ENCODE measurements around the gene HOXA4.

HOXA4 gene

DNA sequence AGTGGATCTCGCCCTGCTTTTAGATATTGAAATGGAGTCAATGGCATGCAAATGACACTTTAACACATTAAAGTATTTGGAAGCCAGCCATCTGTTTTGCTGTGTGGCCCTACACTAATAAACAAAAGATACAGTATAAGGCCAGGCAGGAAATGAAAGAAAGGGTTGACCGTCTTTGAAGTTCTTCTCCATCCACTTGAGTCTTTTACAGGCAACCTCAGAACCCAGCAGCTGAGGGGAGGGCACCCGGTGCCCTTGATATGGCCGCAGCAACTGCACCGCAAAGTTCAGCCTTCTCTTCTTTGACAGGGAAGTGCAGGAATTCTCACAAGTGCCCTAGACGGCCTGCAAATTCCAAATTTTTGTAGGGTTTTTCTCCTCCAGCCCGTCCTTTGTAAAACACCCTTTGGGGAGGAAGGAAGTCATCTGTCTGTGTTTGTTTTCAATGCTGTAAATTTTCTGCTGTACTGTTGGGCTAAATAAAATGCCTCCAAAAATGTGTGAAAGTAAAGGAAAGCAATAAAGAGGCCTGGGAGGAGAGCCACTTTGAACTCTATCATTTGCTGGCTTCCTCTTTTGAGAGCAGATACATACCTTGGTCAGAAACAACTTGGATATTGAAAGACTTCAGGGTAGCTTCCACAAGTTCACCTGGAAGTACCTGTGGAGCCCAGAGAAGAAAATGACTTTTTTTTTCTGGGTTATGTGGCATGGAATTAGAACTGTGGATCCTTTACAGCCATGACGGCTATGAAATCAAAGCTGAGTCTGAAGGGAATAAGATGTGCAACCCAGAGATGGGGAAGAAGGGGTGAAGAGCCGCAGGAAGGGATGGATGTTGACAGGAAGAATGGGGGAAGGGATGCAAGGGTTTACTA is 38.4 kb downstream of the HOXA4 start:
- H3K9me2 ChIP-seq (replicated peaks; ENCODE audit: low read depth, low read length): no peaks in the 10 kb centered on the region
- H3K79me2 ChIP-seq (ENCODE audit: insufficient read depth, low read length): peaks cover 31% of the 10 kb centered on the region
- no peak for TF ChIP-seq EZH2phosphoT487 (IDR thresholded peaks at IDR 0.05; ENCODE audit: borderline replicate concordance)
- TF ChIP-seq, protein P1, sequence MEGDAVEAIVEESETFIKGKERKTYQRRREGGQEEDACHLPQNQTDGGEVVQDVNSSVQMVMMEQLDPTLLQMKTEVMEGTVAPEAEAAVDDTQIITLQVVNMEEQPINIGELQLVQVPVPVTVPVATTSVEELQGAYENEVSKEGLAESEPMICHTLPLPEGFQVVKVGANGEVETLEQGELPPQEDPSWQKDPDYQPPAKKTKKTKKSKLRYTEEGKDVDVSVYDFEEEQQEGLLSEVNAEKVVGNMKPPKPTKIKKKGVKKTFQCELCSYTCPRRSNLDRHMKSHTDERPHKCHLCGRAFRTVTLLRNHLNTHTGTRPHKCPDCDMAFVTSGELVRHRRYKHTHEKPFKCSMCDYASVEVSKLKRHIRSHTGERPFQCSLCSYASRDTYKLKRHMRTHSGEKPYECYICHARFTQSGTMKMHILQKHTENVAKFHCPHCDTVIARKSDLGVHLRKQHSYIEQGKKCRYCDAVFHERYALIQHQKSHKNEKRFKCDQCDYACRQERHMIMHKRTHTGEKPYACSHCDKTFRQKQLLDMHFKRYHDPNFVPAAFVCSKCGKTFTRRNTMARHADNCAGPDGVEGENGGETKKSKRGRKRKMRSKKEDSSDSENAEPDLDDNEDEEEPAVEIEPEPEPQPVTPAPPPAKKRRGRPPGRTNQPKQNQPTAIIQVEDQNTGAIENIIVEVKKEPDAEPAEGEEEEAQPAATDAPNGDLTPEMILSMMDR (conservative IDR thresholded peaks at IDR 0.05; ENCODE audit: low read length): no peak
- H3K9me3 ChIP-seq (ENCODE audit: insufficient read depth, low read depth, low read length): no peaks in the 10 kb centered on the region
- H3K27me3 ChIP-seq (ENCODE audit: insufficient read depth, low read length, poor library complexity, severe bottlenecking): no peaks in the 10 kb centered on the region
- peak overlapping the region; percentile 89 for H3K4me2 ChIP-seq (ENCODE audit: low read depth, low read length, poor library complexity, severe bottlenecking)
- H3K4me3 ChIP-seq (ENCODE audit: low read length, poor library complexity, severe bottlenecking): peak overlapping the region; percentile 54
- no peaks in the 10 kb centered on the region for H3K36me3 ChIP-seq (ENCODE audit: insufficient read depth, low read length)
- peak overlapping the region; percentile 52; the same call in 1 of the 2 replicates for H2AFZ ChIP-seq (ENCODE audit: low read length)
- peaks cover 44% of the 10 kb centered on the region for H3K4me1 ChIP-seq (ENCODE audit: insufficient read depth, low read length, poor library complexity, severe bottlenecking)
- no peaks in the 10 kb centered on the region for H3F3A ChIP-seq (ENCODE audit: low read depth)
- peaks cover 4% of the 10 kb centered on the region for H4K20me1 ChIP-seq (ENCODE audit: insufficient read depth, low read length, poor library complexity, severe bottlenecking)
- no peak overlapping the region for H3K9ac ChIP-seq (ENCODE audit: low read depth, low read length, poor library complexity, severe bottlenecking)

DNA sequence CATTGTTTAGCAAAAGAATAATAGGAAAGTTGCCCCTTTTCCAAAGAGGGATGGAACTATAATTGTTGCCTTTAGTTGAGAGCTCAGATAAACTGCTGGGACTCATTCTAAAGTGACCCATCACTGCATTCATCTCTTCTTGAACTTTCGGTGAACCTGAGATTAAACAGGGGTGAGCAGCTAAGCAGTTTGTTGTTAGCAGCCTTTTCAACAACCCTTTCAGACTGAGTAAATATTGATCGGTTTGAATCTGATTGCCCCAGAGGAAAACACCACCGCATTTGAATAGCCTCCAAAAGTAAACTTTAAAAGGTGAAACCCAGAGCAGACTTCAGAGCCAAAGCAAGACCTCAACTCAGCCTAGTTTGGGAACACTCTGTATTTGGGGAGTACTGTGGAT is 39.5 kb downstream of the HOXA4 start:
- peaks cover 41% of the 10 kb centered on the region for H3K4me1 ChIP-seq (ENCODE audit: insufficient read depth, low read length, poor library complexity, severe bottlenecking)
- peaks cover 22% of the 10 kb centered on the region for H3K79me2 ChIP-seq (ENCODE audit: insufficient read depth, low read length)
- H4K20me1 ChIP-seq (ENCODE audit: insufficient read depth, low read length, poor library complexity, severe bottlenecking): no peaks in the 10 kb centered on the region
- no peaks in the 10 kb centered on the region for H3K9me2 ChIP-seq (replicated peaks; ENCODE audit: low read depth, low read length)
- H2AFZ ChIP-seq (ENCODE audit: low read length): no peak overlapping the region
- H3K4me3 ChIP-seq (ENCODE audit: low read length, poor library complexity, severe bottlenecking): no peak overlapping the region
- H3K36me3 ChIP-seq (ENCODE audit: insufficient read depth, low read length): no peaks in the 10 kb centered on the region
- H3K4me2 ChIP-seq (ENCODE audit: low read depth, low read length, poor library complexity, severe bottlenecking): no peak overlapping the region
- no peak for TF ChIP-seq EZH2phosphoT487 (IDR thresholded peaks at IDR 0.05; ENCODE audit: borderline replicate concordance)
- no peak overlapping the region for H3K9ac ChIP-seq (ENCODE audit: low read depth, low read length, poor library complexity, severe bottlenecking)
- H3F3A ChIP-seq (ENCODE audit: low read depth): no peaks in the 10 kb centered on the region
- H3K9me3 ChIP-seq (ENCODE audit: insufficient read depth, low read depth, low read length): no peaks in the 10 kb centered on the region
- no peaks in the 10 kb centered on the region for H3K27me3 ChIP-seq (ENCODE audit: insufficient read depth, low read length, poor library complexity, severe bottlenecking)

DNA sequence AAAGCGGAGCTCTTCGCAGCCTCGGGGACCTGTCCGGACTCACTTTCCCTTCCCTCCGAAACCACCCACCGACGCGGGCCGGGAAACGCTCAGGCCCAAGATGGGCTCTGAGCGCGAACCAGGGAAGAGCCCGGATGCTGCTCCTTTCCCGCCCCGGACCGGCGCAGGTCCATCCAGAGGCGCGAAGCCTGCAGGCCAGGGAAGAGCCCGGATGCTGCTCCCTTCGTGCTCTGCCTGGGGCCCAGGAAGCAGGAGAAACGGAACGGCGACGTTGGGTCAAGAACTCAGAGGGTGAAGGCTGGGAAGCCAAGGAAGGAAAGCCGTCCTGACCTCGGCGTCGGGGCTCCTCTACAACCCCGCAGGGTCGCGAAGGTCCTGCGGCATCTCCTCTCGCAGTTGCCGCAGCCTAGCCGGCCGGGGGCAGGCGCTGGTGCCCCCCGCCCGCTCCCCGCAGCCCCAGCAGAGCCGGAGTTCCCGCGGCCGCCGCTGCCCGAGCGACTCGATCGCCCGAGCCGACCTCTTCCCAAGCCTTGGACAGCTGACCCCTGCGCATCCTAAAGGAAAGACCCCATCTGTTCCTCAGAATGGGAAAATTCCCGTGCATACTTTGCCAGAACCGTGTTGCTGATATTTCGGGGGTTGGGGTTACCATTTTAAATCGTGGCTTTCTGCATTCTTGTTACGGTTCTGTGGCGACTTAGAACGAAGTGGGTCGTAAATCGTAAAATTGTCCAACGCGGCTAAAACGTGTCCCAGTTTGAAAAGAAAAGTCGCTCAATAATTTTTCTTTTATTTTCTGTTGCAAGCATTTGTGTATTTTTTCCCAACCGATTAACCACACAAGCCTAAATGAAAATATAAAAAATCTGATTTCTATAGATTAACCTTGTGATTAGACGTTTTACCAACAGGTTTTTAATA is 42.3 kb downstream of the HOXA4 start:
- Histone ChIP-seq H3K9ac (ENCODE audit: low read depth, low read length, poor library complexity, severe bottlenecking) (no peak overlapping the region), H3F3A (ENCODE audit: low read depth) (no peaks in the 10 kb centered on the region), H3K27me3 (ENCODE audit: insufficient read depth, low read length, poor library complexity, severe bottlenecking) (no peaks in the 10 kb centered on the region), H3K4me2 (ENCODE audit: low read depth, low read length, poor library complexity, severe bottlenecking) (no peak overlapping the region), H3K79me2 (ENCODE audit: insufficient read depth, low read length) (no peaks in the 10 kb centered on the region), H3K4me1 (ENCODE audit: insufficient read depth, low read length, poor library complexity, severe bottlenecking) (peaks cover 22% of the 10 kb centered on the region), H3K4me3 (ENCODE audit: low read length, poor library complexity, severe bottlenecking) (no peak overlapping the region), H3K9me3 (ENCODE audit: insufficient read depth, low read depth, low read length) (no peaks in the 10 kb centered on the region), H4K20me1 (ENCODE audit: insufficient read depth, low read length, poor library complexity, severe bottlenecking) (no peaks in the 10 kb centered on the region), H2AFZ (ENCODE audit: low read length) (no peak overlapping the region), H3K36me3 (ENCODE audit: insufficient read depth, low read length) (no peaks in the 10 kb centered on the region), H3K9me2 (replicated peaks; ENCODE audit: low read depth, low read length) (no peaks in the 10 kb centered on the region)
- no peak for TF ChIP-seq EZH2phosphoT487 (IDR thresholded peaks at IDR 0.05; ENCODE audit: borderline replicate concordance)
- TF ChIP-seq, protein P1 (conservative IDR thresholded peaks at IDR 0.05; ENCODE audit: low read length): no peak

Data from Loucy (cell line).